Fibroblast of skin of scalp (primary cell): ENCODE measurements around the gene CEMIP.

Experiments used
- DNase-seq: peaks from one replicate; pipeline ENCODE4 v3.0.0-alpha.2; 2013

CEMIP gene

GRCh38 chr15:80855206-80855605 is 76.0 kb downstream of the CEMIP start:
- no peak for DNase-seq

- DNase-seq = peak; percentile 33
Measured at GRCh38 chr15:80856400-80856799, 77.2 kb downstream of the CEMIP start.

GRCh38 chr15:80856809-80857377 is 77.7 kb downstream of the CEMIP start:
- DNase-seq = peak; percentile 65

GRCh38 chr15:80861731-80862170 is 82.6 kb downstream of the CEMIP start:
- DNase-seq = no peak

GRCh38 chr15:80864666-80865065 is 85.5 kb downstream of the CEMIP start:
- DNase-seq = no peak

GRCh38 chr15:80866936-80867335 is 87.8 kb downstream of the CEMIP start:
- no peak for DNase-seq

GRCh38 chr15:80870366-80870765 is 91.2 kb downstream of the CEMIP start:
- no peak for DNase-seq

- peak; percentile 80 for DNase-seq
Measured at GRCh38 chr15:80870893-80871292, 91.7 kb downstream of the CEMIP start.

GRCh38 chr15:80871858-80872257 is 92.7 kb downstream of the CEMIP start:
- no peak for DNase-seq

- no peak for DNase-seq
Measured at GRCh38 chr15:80873366-80873952, 94.3 kb downstream of the CEMIP start.

- DNase-seq = no peak
Measured at GRCh38 chr15:80875568-80876347, 96.6 kb downstream of the CEMIP start.

GRCh38 chr15:80876348-80876674 is 97.1 kb downstream of the CEMIP start:
- DNase-seq = no peak

GRCh38 chr15:80878242-80878866 is 99.2 kb downstream of the CEMIP start:
- DNase-seq = no peak

- DNase-seq = no peak
Measured at GRCh38 chr15:80878867-80879250, 99.7 kb downstream of the CEMIP start.

GRCh38 chr15:80880086-80880485 is 100.9 kb downstream of the CEMIP start:
- DNase-seq = no peak

GRCh38 chr15:80883641-80884040 is 104.5 kb downstream of the CEMIP start:
- no peak for DNase-seq

- DNase-seq = no peak
Measured at GRCh38 chr15:80885016-80885579, 105.9 kb downstream of the CEMIP start.

- no peak for DNase-seq
Measured at GRCh38 chr15:80887148-80887547, 108.0 kb downstream of the CEMIP start.

GRCh38 chr15:80888846-80889245 is 109.7 kb downstream of the CEMIP start:
- no peak for DNase-seq

- DNase-seq = peak; percentile 55
Measured at GRCh38 chr15:80890341-80891005, 111.3 kb downstream of the CEMIP start.

- DNase-seq = peak; percentile 47
Measured at GRCh38 chr15:80891006-80891405, 111.8 kb downstream of the CEMIP start.

GRCh38 chr15:80892414-80892813 is 113.2 kb downstream of the CEMIP start:
- DNase-seq = no peak

GRCh38 chr15:80893777-80894176 is 114.6 kb downstream of the CEMIP start:
- peak; percentile 51 for DNase-seq
